NT2/D1 (cell line): Measurements from ENCODE around the gene MPPED1.

ENCODE experiments used
- DNase-seq: peaks from one replicate; pipeline ENCODE4 v3.0.0-alpha.2; 2011; ENCODE audit warnings: low read depth, low spot score
- H3K27me3 ChIP-seq: 2 replicates; pipeline ENCODE4 v1.6.0; 2011; ENCODE audit warnings: mild to moderate bottlenecking; ENCODE audit not compliant: insufficient read length, insufficient read depth
- H3K36me3 ChIP-seq: 2 replicates; pipeline ENCODE4 v1.6.1; 2011; ENCODE audit warnings: mild to moderate bottlenecking, low read length, mixed read lengths; ENCODE audit not compliant: insufficient read depth, insufficient read length
- H3K4me1 ChIP-seq: 2 replicates; pipeline ENCODE4 v1.5.1; 2011; ENCODE audit not compliant: insufficient read depth, insufficient read length
- H3K4me3 ChIP-seq: 2 replicates; pipeline ENCODE4 v1.5.1; 2011; ENCODE audit warnings: low read depth; ENCODE audit not compliant: insufficient read length
- H3K9ac ChIP-seq: 2 replicates; pipeline ENCODE4 v1.6.0; 2011; ENCODE audit warnings: low read depth; ENCODE audit not compliant: insufficient read length
- H3K9me3 ChIP-seq: 2 replicates; pipeline ENCODE4 v1.5.1; 2011; ENCODE audit warnings: mild to moderate bottlenecking, low read length; ENCODE audit not compliant: insufficient read depth
- SUZ12 ChIP-seq: IDR thresholded peaks from 2 replicates; pipeline ENCODE4 v1.6.1; 2011; ENCODE audit not compliant: insufficient read length, insufficient read depth; ENCODE audit errors: extremely low read depth
- YY1 ChIP-seq: IDR thresholded peaks from 2 replicates; pipeline ENCODE4 v1.6.1; 2011; ENCODE audit not compliant: insufficient read length, insufficient read depth
- ZNF274 ChIP-seq: IDR thresholded peaks from 2 replicates; pipeline ENCODE4 v1.6.1; 2011; ENCODE audit warnings: mild to moderate bottlenecking, low read depth, low read length

Gene MPPED1

DNA sequence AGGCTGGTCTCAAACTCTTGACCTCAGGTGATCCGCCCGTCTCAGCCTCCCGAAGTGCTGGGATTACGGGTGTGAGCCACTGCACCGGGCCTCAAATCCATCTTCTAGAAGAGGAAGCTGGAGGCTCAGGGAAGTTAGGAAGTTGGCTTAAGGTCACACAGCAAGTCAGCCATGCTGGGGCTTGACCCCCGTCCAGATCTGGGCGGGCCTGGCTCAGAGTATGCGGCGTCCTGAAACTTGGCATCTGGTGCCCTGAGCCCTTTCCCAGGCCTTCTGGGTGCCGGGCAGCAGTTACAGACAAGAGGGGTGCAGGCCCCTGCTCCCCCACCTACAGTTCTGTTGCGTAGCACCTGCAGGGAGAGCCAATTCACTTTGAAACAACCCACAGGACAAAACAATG is 11.2 kb downstream of the MPPED1 start:
- no peak overlapping the region for H3K9ac ChIP-seq
- no peak for TF ChIP-seq ZNF274
- TF ChIP-seq YY1, result no peak
- no peak for TF ChIP-seq SUZ12
- no peak for DNase-seq
- H3K36me3 ChIP-seq, result no peaks in the 10 kb centered on the region
- H3K4me1 ChIP-seq, result peaks cover 21% of the 10 kb centered on the region
- no peak overlapping the region for H3K4me3 ChIP-seq
- H3K9me3 ChIP-seq, result no peaks in the 10 kb centered on the region
- H3K27me3 ChIP-seq, result no peaks in the 10 kb centered on the region

- DNase-seq, result no peak
- Histone ChIP-seq H3K4me3 (no peak overlapping the region), H3K9ac (no peak overlapping the region), H3K36me3 (no peaks in the 10 kb centered on the region), H3K27me3 (no peaks in the 10 kb centered on the region), H3K9me3 (no peaks in the 10 kb centered on the region), H3K4me1 (peaks cover 15% of the 10 kb centered on the region)
- TF ChIP-seq SUZ12 (no peak), YY1 (no peak), ZNF274 (no peak)
These were observed 12.4 kb downstream of the MPPED1 start for GRCh38 chr22:43424201-43424600.

- Histone ChIP-seq H3K9me3 (no peaks in the 10 kb centered on the region), H3K27me3 (no peaks in the 10 kb centered on the region), H3K36me3 (no peaks in the 10 kb centered on the region), H3K4me3 (no peak overlapping the region), H3K4me1 (peaks cover 12% of the 10 kb centered on the region), H3K9ac (no peak overlapping the region)
- TF ChIP-seq YY1 (no peak), SUZ12 (no peak), ZNF274 (no peak)
- DNase-seq, result no peak
These were observed 13.1 kb downstream of the MPPED1 start for GRCh38 chr22:43424666-43425630.

DNA sequence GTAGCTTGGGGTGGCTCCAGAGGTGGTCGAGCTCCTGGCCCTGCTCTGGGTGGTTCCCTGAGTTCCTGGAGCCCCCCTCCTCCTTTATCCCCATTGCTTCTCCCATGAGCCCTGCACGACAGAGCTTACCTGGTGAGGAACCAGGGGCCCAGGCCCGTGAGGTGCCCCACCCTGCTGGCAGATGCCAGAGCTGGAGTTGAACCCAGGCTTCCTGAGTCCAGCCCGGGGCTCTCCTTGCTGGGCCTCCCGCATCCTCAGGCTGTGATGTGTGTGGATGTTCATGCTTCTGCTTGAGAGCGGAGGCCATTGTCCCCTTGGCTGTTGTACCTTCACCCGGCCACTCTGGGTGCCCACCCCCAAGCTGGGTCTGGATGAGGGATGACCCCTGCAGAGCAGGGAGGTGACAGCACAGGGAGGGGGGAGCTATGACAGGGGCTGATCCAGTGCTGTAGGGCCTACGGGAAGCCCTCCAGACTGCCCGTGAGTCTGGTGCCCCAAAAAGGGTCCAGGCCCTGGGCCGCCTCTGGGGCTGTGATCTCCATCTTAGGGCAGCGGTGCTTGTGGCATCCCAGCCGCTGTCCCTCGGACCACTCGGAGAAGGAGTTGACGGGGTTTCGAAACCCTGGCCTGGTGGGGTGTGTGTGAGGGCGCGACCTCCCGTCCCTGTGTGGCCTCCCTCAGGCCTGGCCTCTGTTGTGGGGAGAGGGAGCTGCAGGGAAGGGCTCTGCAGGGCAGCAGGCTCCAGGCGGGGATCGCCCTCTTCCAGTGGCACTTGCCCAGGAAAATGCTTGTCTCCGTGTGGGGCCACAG is 14.4 kb downstream of the MPPED1 start:
- H3K36me3 ChIP-seq, result no peaks in the 10 kb centered on the region
- H3K9ac ChIP-seq, result no peak overlapping the region

GRCh38 chr22:43426816-43427215 is 15.0 kb downstream of the MPPED1 start:
- no peak for DNase-seq
- Histone ChIP-seq H3K27me3 (peaks cover 7% of the 10 kb centered on the region), H3K9ac (no peak overlapping the region), H3K4me3 (no peak overlapping the region), H3K36me3 (no peaks in the 10 kb centered on the region), H3K9me3 (no peaks in the 10 kb centered on the region), H3K4me1 (peaks cover 12% of the 10 kb centered on the region)
- no peak for TF ChIP-seq ZNF274
- no peak for TF ChIP-seq SUZ12
- no peak for TF ChIP-seq YY1

More for the DNA sequence above, 14.4 kb downstream of the MPPED1 start:
- peaks cover under 1% of the 10 kb centered on the region for H3K27me3 ChIP-seq
- H3K9me3 ChIP-seq, result no peaks in the 10 kb centered on the region
- TF ChIP-seq SUZ12, result no peak
- no peak for TF ChIP-seq YY1
- no peak for TF ChIP-seq ZNF274
- H3K4me1 ChIP-seq, result peaks cover 12% of the 10 kb centered on the region
- no peak overlapping the region for H3K4me3 ChIP-seq
- DNase-seq, result no peak

- no peaks in the 10 kb centered on the region for H3K36me3 ChIP-seq
- H3K9me3 ChIP-seq, result no peaks in the 10 kb centered on the region
- peaks cover 13% of the 10 kb centered on the region for H3K27me3 ChIP-seq
- peaks cover 12% of the 10 kb centered on the region for H3K4me1 ChIP-seq
- H3K9ac ChIP-seq, result no peak overlapping the region
- DNase-seq, result no peak
- no peak overlapping the region for H3K4me3 ChIP-seq
- TF ChIP-seq ZNF274, result no peak
- no peak for TF ChIP-seq YY1
- no peak for TF ChIP-seq SUZ12
These were observed 15.6 kb downstream of the MPPED1 start for GRCh38 chr22:43427296-43428004.
